GM12892 (cell line): ENCODE data around the gene DLG2.

Source experiments
- POLR2A ChIP-seq: IDR thresholded peaks from 2 replicates; pipeline ENCODE4 v1.6.1; 2011; ENCODE audit warnings: low read depth, low read length, control low read depth
- POLR2AphosphoS5 ChIP-seq: IDR thresholded peaks from 2 replicates; pipeline ENCODE4 v1.6.1; 2011; ENCODE audit warnings: low read depth, low read length, control low read depth
- TAF1 ChIP-seq: IDR thresholded peaks from 2 replicates; pipeline ENCODE4 v1.6.1; 2011; ENCODE audit warnings: low read depth, mild to moderate bottlenecking, control low read depth, low read length, borderline replicate concordance

DNA sequence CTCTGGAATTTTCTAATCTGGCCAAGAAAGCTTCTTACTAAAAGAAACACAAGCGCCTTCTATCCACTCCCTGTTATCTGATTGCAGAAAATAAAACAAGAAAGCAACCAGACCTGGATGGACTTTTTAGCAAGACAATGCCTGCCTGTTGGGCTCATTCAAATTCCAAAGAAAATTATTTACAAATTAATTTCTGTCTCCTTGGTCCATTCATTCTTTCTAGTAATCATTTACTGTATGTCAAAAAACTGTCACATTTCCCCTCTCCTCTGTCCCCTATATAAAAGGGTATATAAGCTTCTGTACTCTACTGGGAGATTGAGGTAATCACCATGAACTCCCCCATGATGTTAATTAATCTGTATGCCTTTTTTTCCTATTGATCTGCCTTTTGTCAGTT, 279.9 kb downstream of the DLG2 start:
- no peak for TF ChIP-seq POLR2A
- TF ChIP-seq POLR2AphosphoS5, result no peak
- TF ChIP-seq TAF1, result no peak
